ENCODE results near the gene REPS1. TPM values are rescaled to one million over a fixed set of nuclear protein-coding genes. Genes with fewer than 3 reads are reported as not detected.

The REPS1 gene
- total RNA-seq, 1 experiment from 2014 or later, result 27.4 TPM

DNA sequence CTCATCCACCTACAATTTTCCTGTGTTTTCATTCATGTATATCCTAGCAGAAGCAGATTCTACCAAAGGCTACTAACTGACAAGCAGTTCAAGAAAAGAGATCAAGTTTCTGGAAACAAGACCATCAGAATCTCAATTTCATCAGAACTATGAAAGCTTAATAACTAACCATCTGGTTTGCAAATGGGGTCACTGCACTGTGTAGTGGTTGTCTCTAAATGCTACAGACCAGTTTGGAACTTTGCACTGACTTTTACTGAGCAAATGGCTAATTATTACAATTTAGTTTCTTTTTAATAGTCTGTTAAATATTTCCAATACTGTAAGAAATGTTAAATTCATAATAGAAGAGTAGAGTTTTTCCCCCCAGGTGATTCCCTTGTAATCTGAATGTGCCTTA lies 64.5 kb downstream of the REPS1 start:
- no peaks in the 10 kb centered on the region for H3K79me2 ChIP-seq (ENCODE audit: low read length)
- ChIA-PET POLR2A (ENCODE audit: unreplicated experiment) (no interaction called here), CTCF (no interaction called here)
- H3K36me3 ChIP-seq (ENCODE audit: low read depth, low read length), result peaks cover 5% of the 10 kb centered on the region
- ATAC-seq (no peak), DNase-seq (no peak)
- H4K20me1 ChIP-seq (ENCODE audit: low read length), result no peaks in the 10 kb centered on the region
- no peaks in the 10 kb centered on the region for H3K9me3 ChIP-seq (ENCODE audit: low read length)
- no peak overlapping the region for H3K4me3 ChIP-seq (ENCODE audit: low read length)
- intact Hi-C loops (cut with micrococcal nuclease), result no loop called here
- no TSS peak for BruUV-seq (replicated peaks)
- H3K9me2 ChIP-seq (replicated peaks; ENCODE audit: low read length), result no peaks in the 10 kb centered on the region
- no peak for TF ChIP-seq CTCF (conservative IDR thresholded peaks at IDR 0.05; ENCODE audit: low read depth, low read length)
- TF ChIP-seq EZH2 (IDR thresholded peaks at IDR 0.05; ENCODE audit: low read length, unreplicated experiment), result no peak
- TF ChIP-seq EZH2phosphoT487 (IDR thresholded peaks at IDR 0.05; ENCODE audit: borderline replicate concordance, low read length), result no peak
- no peak overlapping the region for H2AFZ ChIP-seq (ENCODE audit: low read length)
- H3F3A ChIP-seq (ENCODE audit: low read length, unreplicated experiment), result no peaks in the 10 kb centered on the region
- no peaks in the 10 kb centered on the region for H3K27me3 ChIP-seq (ENCODE audit: low read length)
- H3K4me2 ChIP-seq (ENCODE audit: low read length), result no peak overlapping the region
- H3K9ac ChIP-seq (ENCODE audit: low read length), result no peak overlapping the region
- no peak overlapping the region for H3K27ac ChIP-seq (ENCODE audit: low read length)
- no peaks in the 10 kb centered on the region for H3K4me1 ChIP-seq (ENCODE audit: insufficient read depth, low read length)

GRCh38 chr6:138920906-138921305 lies 67.1 kb downstream of the REPS1 start:
- ChIA-PET CTCF (no interaction called here), POLR2A (ENCODE audit: unreplicated experiment) (no interaction called here)
- ATAC-seq, result no peak

DNA sequence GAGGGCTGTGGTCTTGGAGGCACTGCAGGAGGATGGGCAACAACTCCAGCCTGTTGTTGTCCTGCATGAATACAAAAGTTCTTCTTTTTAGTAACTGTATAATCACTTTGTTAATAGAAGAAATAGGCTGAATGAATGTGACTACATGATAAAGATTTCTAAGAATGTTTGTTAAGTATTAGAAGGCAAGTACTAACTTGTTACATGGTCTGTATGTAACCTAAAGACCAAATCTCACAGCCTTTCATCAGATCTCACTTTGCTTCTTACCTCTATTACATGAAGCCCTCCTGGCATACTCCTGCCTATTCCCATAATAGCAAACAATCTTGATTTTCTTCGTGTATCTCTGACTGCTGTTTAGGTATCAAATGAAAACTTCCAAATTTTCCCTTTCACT lies 73.4 kb downstream of the REPS1 start:
- POLR2A ChIA-PET (ENCODE audit: unreplicated experiment), result no interaction called here
- Histone ChIP-seq H3K79me2 (ENCODE audit: low read length) (no peaks in the 10 kb centered on the region), H4K20me1 (ENCODE audit: low read length) (no peaks in the 10 kb centered on the region), H3K4me2 (ENCODE audit: low read length) (no peak overlapping the region), H3K9me3 (ENCODE audit: low read length) (no peaks in the 10 kb centered on the region), H3F3A (ENCODE audit: low read length, unreplicated experiment) (no peaks in the 10 kb centered on the region), H3K4me3 (ENCODE audit: low read length) (no peak overlapping the region), H3K9me2 (replicated peaks; ENCODE audit: low read length) (no peaks in the 10 kb centered on the region), H3K27ac (ENCODE audit: low read length) (no peak overlapping the region), H3K27me3 (ENCODE audit: low read length) (no peaks in the 10 kb centered on the region), H2AFZ (ENCODE audit: low read length) (no peak overlapping the region), H3K36me3 (ENCODE audit: low read depth, low read length) (peaks cover 6% of the 10 kb centered on the region; the same call in 1 of the 2 replicates), H3K9ac (ENCODE audit: low read length) (no peak overlapping the region), H3K4me1 (ENCODE audit: insufficient read depth, low read length) (no peaks in the 10 kb centered on the region)
- ATAC-seq (no peak), DNase-seq (no peak)
- no TSS peak for BruUV-seq (replicated peaks)
- CTCF ChIA-PET, result no interaction called here
- intact Hi-C loops (cut with micrococcal nuclease), result no loop called here
- TF ChIP-seq CTCF (conservative IDR thresholded peaks at IDR 0.05; ENCODE audit: low read depth, low read length), result no peak
- no peak for TF ChIP-seq EZH2phosphoT487 (IDR thresholded peaks at IDR 0.05; ENCODE audit: borderline replicate concordance, low read length)
- TF ChIP-seq EZH2 (IDR thresholded peaks at IDR 0.05; ENCODE audit: low read length, unreplicated experiment), result no peak

More at GRCh38 chr6:138920906-138921305, 67.1 kb downstream of the REPS1 start:
- no peaks in the 10 kb centered on the region for H3K9me2 ChIP-seq (replicated peaks; ENCODE audit: low read length)
- intact Hi-C loops (cut with micrococcal nuclease), result no loop called here
- H3K9me3 ChIP-seq (ENCODE audit: low read length), result no peaks in the 10 kb centered on the region
- no peaks in the 10 kb centered on the region for H4K20me1 ChIP-seq (ENCODE audit: low read length)
- H3K4me1 ChIP-seq (ENCODE audit: insufficient read depth, low read length), result no peaks in the 10 kb centered on the region
- H3K4me2 ChIP-seq (ENCODE audit: low read length), result no peak overlapping the region
- peaks cover 6% of the 10 kb centered on the region; the same call in 1 of the 2 replicates for H3K36me3 ChIP-seq (ENCODE audit: low read depth, low read length)
- no peak for TF ChIP-seq EZH2phosphoT487 (IDR thresholded peaks at IDR 0.05; ENCODE audit: borderline replicate concordance, low read length)
- TF ChIP-seq CTCF (conservative IDR thresholded peaks at IDR 0.05; ENCODE audit: low read depth, low read length), result no peak
- no peaks in the 10 kb centered on the region for H3K27me3 ChIP-seq (ENCODE audit: low read length)
- no peak overlapping the region for H2AFZ ChIP-seq (ENCODE audit: low read length)
- no peak for DNase-seq
- no peak overlapping the region for H3K4me3 ChIP-seq (ENCODE audit: low read length)
- no peaks in the 10 kb centered on the region for H3K79me2 ChIP-seq (ENCODE audit: low read length)
- H3F3A ChIP-seq (ENCODE audit: low read length, unreplicated experiment), result no peaks in the 10 kb centered on the region
- BruUV-seq (replicated peaks), result no TSS peak
- H3K27ac ChIP-seq (ENCODE audit: low read length), result no peak overlapping the region
- no peak overlapping the region for H3K9ac ChIP-seq (ENCODE audit: low read length)

Measured in PC-3 (cell line).